NOMO-1 treated with dmso at 0.1 percent for 144 hours (cell line): ENCODE measurements around the gene MYH4.

Experiments used
- DNase-seq: peaks from one replicate; lab custom pipeline; 2025; ENCODE audit not compliant: unreplicated experiment; lab: John Stamatoyannopoulos, UW

The MYH4 gene

GRCh38 chr17:10421900-10422542, 47.3 kb downstream of the MYH4 start, which contains the start of gene MYH8:
Gene MYH8, minus strand, starts transcription at chr17:10421950. Its CDS starts 1,723 bp downstream, at chr17:10420227.
- no peak for DNase-seq

- DNase-seq: no peak
Measured at GRCh38 chr17:10421211-10421610, 48.1 kb downstream of the MYH4 start.

DNA sequence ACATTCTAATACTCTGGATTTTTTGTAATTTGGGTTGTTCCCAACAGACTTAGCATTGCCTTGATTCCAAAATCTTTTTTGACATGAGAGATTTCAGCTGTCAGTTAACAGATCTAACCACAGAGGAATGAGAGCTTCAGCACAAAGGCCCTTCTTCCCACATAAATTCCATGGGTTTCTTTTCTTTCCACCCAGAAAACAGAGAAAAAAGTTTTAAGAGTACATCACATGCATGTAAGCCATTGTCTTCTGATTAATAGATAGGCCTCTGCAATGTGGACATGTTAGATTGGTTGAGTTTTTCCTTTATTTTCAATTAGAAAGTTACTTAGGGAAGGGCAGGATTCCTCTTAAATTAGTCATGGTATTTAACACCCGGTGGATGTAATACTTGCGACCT, 48.5 kb downstream of the MYH4 start:
- no peak for DNase-seq

DNA sequence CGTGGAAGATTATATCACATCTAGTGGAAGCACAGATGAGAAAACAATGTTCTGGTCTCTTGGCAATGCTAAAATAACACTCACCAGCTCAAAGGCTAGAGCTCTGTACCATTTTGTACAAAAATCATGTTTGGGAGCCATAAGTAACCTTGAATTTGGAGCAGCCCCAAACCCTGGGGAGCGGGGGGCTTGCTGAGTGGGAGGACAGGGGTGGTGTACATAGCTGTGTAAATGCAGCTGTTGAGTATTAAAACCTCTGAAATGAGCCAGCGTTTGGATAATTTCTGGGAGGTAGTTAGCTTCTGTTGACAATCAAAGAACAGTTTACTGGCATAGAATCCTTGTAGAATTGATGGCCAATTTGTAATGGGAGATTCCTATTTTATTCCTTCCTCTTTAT, 51.9 kb downstream of the MYH4 start:
- no peak for DNase-seq

DNA sequence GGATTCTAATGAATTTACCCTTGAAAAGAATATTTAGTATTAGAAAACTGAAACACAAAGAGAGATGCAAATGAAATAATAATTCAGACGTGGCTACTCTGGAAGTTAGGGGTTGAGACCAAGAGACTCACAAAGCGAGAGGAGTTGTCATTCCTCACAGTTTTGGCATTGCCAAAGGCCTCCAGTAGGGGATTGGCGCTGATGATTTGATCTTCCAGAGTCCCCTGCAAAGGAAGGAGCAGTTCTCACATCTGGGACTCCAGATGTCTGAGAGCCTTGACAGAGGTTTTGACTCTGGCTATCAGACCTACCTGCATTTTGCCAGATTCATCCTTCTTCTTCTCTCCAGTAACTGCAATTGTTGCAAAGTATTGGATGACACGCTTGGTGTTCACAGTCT, 54.2 kb downstream of the MYH4 start:
- DNase-seq: no peak

DNA sequence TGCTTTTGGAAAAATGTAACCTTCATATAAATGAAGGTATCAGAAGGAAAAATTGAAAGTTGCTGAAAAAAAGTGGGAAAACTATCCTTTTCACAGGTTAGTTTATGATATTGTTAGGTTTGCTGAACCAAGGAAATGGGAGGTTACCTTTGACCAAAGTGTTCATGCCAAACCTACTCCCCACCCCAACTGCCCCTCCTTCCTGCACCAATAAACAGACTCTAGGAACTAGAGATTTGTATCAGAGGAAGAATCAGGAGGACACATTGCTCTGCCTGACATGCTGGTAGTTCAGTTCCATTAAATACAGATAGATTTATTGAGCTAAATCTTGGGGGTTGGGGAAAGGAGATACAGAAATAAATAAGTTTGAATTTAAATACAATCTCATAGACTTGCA, 65.8 kb downstream of the MYH4 start:
- DNase-seq: no peak

DNA sequence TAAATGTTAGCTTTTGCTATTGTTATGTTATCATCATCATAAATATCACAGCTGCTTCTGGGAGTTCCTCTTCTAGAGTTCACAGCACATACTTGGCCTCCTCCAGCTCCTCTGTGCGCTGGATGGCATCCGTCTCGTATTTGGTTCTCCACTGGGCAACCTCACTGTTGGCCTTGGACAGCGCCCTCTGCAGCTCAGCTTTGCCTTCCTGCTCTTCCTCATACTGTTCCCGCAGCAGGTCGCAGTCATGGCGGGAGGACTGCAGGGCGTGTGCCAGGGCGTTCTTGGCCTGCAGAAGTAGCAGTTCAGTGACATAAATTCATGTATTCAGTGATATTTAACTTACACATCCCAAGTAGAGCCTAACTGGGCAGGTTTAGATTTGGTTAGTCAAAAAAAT, 71.0 kb downstream of the MYH4 start:
- no peak for DNase-seq

GRCh38 chr17:10396524-10397163, 72.7 kb downstream of the MYH4 start:
- no peak for DNase-seq

DNA sequence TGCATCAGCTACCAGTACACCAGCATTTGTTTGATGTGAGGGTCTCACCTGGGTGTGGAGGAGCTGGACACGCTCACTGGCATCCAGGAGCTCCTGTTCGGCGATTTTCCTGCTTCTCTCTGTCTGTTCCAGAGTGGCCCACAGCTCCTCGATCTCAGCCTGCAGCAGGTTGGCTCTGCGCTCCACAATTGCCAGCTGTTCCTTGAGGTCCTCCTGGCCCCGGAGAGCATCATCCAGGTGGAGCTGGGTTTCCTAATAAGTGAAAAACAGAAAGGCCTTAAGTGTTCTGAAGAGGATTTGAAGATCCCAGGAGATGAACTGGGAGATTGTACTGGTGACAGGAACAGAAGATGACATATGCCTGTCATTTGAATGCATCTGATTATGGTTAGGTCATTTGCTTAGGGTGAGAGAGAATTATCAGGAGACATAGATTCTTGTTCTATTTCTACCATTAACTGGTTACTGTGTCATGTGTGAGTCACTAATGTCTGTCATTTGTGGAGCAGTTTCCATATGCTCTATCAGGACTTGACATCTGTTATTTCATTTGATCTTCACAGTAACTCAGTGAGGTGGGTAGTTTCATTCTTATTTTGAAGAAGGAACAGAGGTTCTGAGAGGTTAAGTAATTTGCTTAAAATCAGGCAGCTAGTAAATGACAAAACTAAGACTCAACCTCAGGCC, 75.0 kb downstream of the MYH4 start:
- DNase-seq: no peak
